NCI-H2029 (cell line): ENCODE results near the gene MOK.

Experiments used
- DNase-seq: peaks from one replicate; lab custom pipeline; 2025; lab: John Stamatoyannopoulos, UW

Gene MOK

GRCh38 chr14:102180248-102180998, 124.5 kb downstream of the MOK start:
- no peak for DNase-seq
